ENCODE data around the gene KIF26A. TPM values are rescaled to one million over a fixed set of nuclear protein-coding genes. Genes with fewer than 3 reads are reported as not detected.

The KIF26A gene
- total and polyA plus RNA-seq, 2 donors (not counting 1 experiment from before 2014, with no cell fraction given), result 0.15 TPM; not detected in 1

GRCh38 chr14:104195361-104195760 is 57.0 kb downstream of the KIF26A start:
- ATAC-seq (ENCODE audit: low read depth) (no peak), DNase-seq (no peak)
- Histone ChIP-seq H3K27me3 (replicated peaks in 1 of 4; ENCODE audit: control extremely low read depth in 1 of 4, control insufficient read depth in 3 of 4, insufficient read depth in 4 of 4, low read length in 3 of 4) (no peaks in the 10 kb centered on the region), H3K4me3 (ENCODE audit: control extremely low read depth in 1 of 5, extremely low read depth in 1 of 5, insufficient read depth in 1 of 5, low read depth in 2 of 5, low read length in 4 of 5) (no peak overlapping the region), H3K36me3 (replicated peaks in 1 of 2; ENCODE audit: control extremely low read depth in 1 of 2, control insufficient read depth in 1 of 2, extremely low read depth in 1 of 2, insufficient read depth in 2 of 2, low read length in 1 of 2) (no peaks in the 10 kb centered on the region), H4K20me1 (ENCODE audit: control insufficient read depth, insufficient read depth, low read length, poor library complexity, severe bottlenecking) (no peaks in the 10 kb centered on the region), H3K79me2 (ENCODE audit: control insufficient read depth, insufficient read depth, low read length) (no peaks in the 10 kb centered on the region), H3K9ac (ENCODE audit: low read length) (no peak overlapping the region), H2AFZ (ENCODE audit: insufficient read depth, low read depth, low read length, poor library complexity, severe bottlenecking) (no peak overlapping the region), H3K4me1 (ENCODE audit: control insufficient read depth in 2 of 2, insufficient read depth in 2 of 2, low read length in 2 of 2) (peaks cover 6 to 11% of the 10 kb centered on the region in 2 donors), H3K27ac (ENCODE audit: low read length in 2 of 2) (no peak overlapping the region), H3K4me2 (replicated peaks; ENCODE audit: low read depth, low read length, poor library complexity, severe bottlenecking) (no peak overlapping the region), H3K9me3 (ENCODE audit: control extremely low read depth in 1 of 3, control insufficient read depth in 2 of 3, insufficient read depth in 1 of 3, low read length in 2 of 3) (peaks cover 0 to 5% (median 0%) of the 10 kb centered on the region in 3 donors)
- POLR2A ChIA-PET, result no interaction called here
- CTCF ChIA-PET, result no interaction called here
- H3K27me3 Mint-ChIP-seq, result no peaks in the 10 kb centered on the region
- no peak for TF ChIP-seq CTCF (IDR thresholded peaks at IDR 0.05)
- TF ChIP-seq EZH2 (IDR thresholded peaks at IDR 0.05; ENCODE audit: borderline replicate concordance, insufficient read depth, low read depth, low read length, poor library complexity, severe bottlenecking), result no peak
- no peak overlapping the region for H3K4me3 Mint-ChIP-seq
- intact Hi-C loops (cut with micrococcal nuclease), result no loop called here
- peaks cover 14% of the 10 kb centered on the region for H3K4me1 Mint-ChIP-seq
- H3K9me3 Mint-ChIP-seq (ENCODE audit: insufficient read depth), result no peaks in the 10 kb centered on the region
- WGBS (ENCODE audit: insufficient coverage), result 94% methylated on average over 16 of the region's 16 CpGs
- no peak overlapping the region for H3K27ac Mint-ChIP-seq

GRCh38 chr14:104195878-104196277 is 57.5 kb downstream of the KIF26A start:
- H4K20me1 ChIP-seq (ENCODE audit: control insufficient read depth, insufficient read depth, low read length, poor library complexity, severe bottlenecking), result no peaks in the 10 kb centered on the region
- Mint-ChIP-seq H3K9me3 (ENCODE audit: insufficient read depth) (no peaks in the 10 kb centered on the region), H3K4me1 (peaks cover 14% of the 10 kb centered on the region), H3K27ac (no peak overlapping the region), H3K27me3 (no peaks in the 10 kb centered on the region), H3K4me3 (no peak overlapping the region)
- H3K4me3 ChIP-seq (ENCODE audit: control extremely low read depth in 1 of 5, extremely low read depth in 1 of 5, insufficient read depth in 1 of 5, low read depth in 2 of 5, low read length in 4 of 5), result no peak overlapping the region
- no peaks in the 10 kb centered on the region for H3K27me3 ChIP-seq (replicated peaks in 1 of 4; ENCODE audit: control extremely low read depth in 1 of 4, control insufficient read depth in 3 of 4, insufficient read depth in 4 of 4, low read length in 3 of 4)
- no peak overlapping the region for H3K27ac ChIP-seq (ENCODE audit: low read length in 2 of 2)
- H3K9ac ChIP-seq (ENCODE audit: low read length), result no peak overlapping the region
- TF ChIP-seq CTCF (IDR thresholded peaks at IDR 0.05) (no peak), EZH2 (IDR thresholded peaks at IDR 0.05; ENCODE audit: borderline replicate concordance, insufficient read depth, low read depth, low read length, poor library complexity, severe bottlenecking) (no peak)
- H3K79me2 ChIP-seq (ENCODE audit: control insufficient read depth, insufficient read depth, low read length), result no peaks in the 10 kb centered on the region
- intact Hi-C loops (cut with micrococcal nuclease), result no loop called here
- no peaks in the 10 kb centered on the region for H3K36me3 ChIP-seq (replicated peaks in 1 of 2; ENCODE audit: control extremely low read depth in 1 of 2, control insufficient read depth in 1 of 2, extremely low read depth in 1 of 2, insufficient read depth in 2 of 2, low read length in 1 of 2)
- H3K4me2 ChIP-seq (replicated peaks; ENCODE audit: low read depth, low read length, poor library complexity, severe bottlenecking), result no peak overlapping the region
- peaks cover 6 to 11% of the 10 kb centered on the region in 2 donors for H3K4me1 ChIP-seq (ENCODE audit: control insufficient read depth in 2 of 2, insufficient read depth in 2 of 2, low read length in 2 of 2)
- WGBS (ENCODE audit: insufficient coverage), result 62% methylated on average over 14 of the region's 17 CpGs
- ChIA-PET CTCF (no interaction called here), POLR2A (no interaction called here)
- peaks cover 0 to 5% (median 0%) of the 10 kb centered on the region in 3 donors for H3K9me3 ChIP-seq (ENCODE audit: control extremely low read depth in 1 of 3, control insufficient read depth in 2 of 3, insufficient read depth in 1 of 3, low read length in 2 of 3)
- no peak overlapping the region for H2AFZ ChIP-seq (ENCODE audit: insufficient read depth, low read depth, low read length, poor library complexity, severe bottlenecking)
- ATAC-seq (ENCODE audit: low read depth) (no peak), DNase-seq (no peak)
